HepG2 (cell line): ENCODE results near the gene ZFPL1. TPM values are rescaled to one million over a fixed set of nuclear protein-coding genes. Genes with fewer than 3 reads are reported as not detected.

Experiments used
- HNRNPH1 ChIP-seq: fragments of 200-400 bp; formaldehyde crosslinking; optimal IDR thresholded peaks from 2 replicates; pipeline ENCODE3; 2017; ENCODE audit warnings: mild to moderate bottlenecking, low read depth, low read length
- ISL2 ChIP-seq: sonication (generic); formaldehyde crosslinking; IDR thresholded peaks from 2 replicates; pipeline ENCODE4 v1.5.0; 2020; ENCODE audit warnings: missing genetic modification reagents
- MYC ChIP-seq: sonication (generic); formaldehyde crosslinking; IDR thresholded peaks from 2 replicates; pipeline ENCODE4 v1.9.0; 2021; ENCODE audit warnings: missing genetic modification reagents, borderline replicate concordance
- NCOA5 ChIP-seq: sonication (generic); formaldehyde crosslinking; IDR thresholded peaks from 2 replicates; pipeline ENCODE4 v1.4.0; 2020; ENCODE audit warnings: missing genetic modification reagents
- NONO ChIP-seq, 2 experiments: fragments of 450-650 bp in 1 of 2; sonication (generic) in 1 of 2; formaldehyde crosslinking in 1 of 2; IDR thresholded peaks in 1 of 2; conservative IDR thresholded peaks in 1 of 2; 2 replicates each; pipeline versions ENCODE4 v1.6.1 to v1.8.0; 2017 to 2022; ENCODE audit warnings: mild to moderate bottlenecking in 1 of 2, missing genetic modification reagents in 1 of 2, moderate library complexity in 1 of 2
- PITX1 ChIP-seq: sonication (generic); formaldehyde crosslinking; IDR thresholded peaks from 2 replicates; pipeline ENCODE4 v1.5.1; 2020; ENCODE audit warnings: mild to moderate bottlenecking, missing genetic modification reagents
- PRDM15 ChIP-seq: sonication (generic); formaldehyde crosslinking; IDR thresholded peaks from 2 replicates; pipeline ENCODE4 v1.4.0; 2020; ENCODE audit warnings: missing genetic modification reagents
- PRDM4 ChIP-seq: sonication (generic); formaldehyde crosslinking; IDR thresholded peaks from 2 replicates; pipeline ENCODE4 v1.9.0; 2021; ENCODE audit warnings: missing genetic modification reagents, borderline replicate concordance
- RCOR2 ChIP-seq: IDR thresholded peaks from 2 replicates; pipeline ENCODE4 v1.6.1; 2016; ENCODE audit warnings: missing biosample characterization, missing genetic modification reagents
- SATB2 ChIP-seq: sonication (generic); formaldehyde crosslinking; IDR thresholded peaks from 2 replicates; pipeline ENCODE4 v1.5.0; 2020; ENCODE audit warnings: missing genetic modification reagents
- TFE3 ChIP-seq: IDR thresholded peaks from 2 replicates; pipeline ENCODE4 v1.6.1; 2016
- ZNF362 ChIP-seq: sonication (generic); formaldehyde crosslinking; IDR thresholded peaks from 2 replicates; pipeline ENCODE4 v1.4.0; 2020; ENCODE audit warnings: missing genetic modification reagents, mild to moderate bottlenecking, borderline replicate concordance
- ZNF720 ChIP-seq: sonication (generic); formaldehyde crosslinking; IDR thresholded peaks from 2 replicates; pipeline ENCODE4 v1.4.0; 2020; ENCODE audit warnings: missing genetic modification reagents
- ZNF740 ChIP-seq: sonication (generic); formaldehyde crosslinking; IDR thresholded peaks from 2 replicates; pipeline ENCODE4 v1.4.0; 2020; ENCODE audit warnings: missing genetic modification reagents
- ZNF747 ChIP-seq: sonication (generic); formaldehyde crosslinking; IDR thresholded peaks from 2 replicates; pipeline ENCODE4 v1.8.1; 2023; ENCODE audit warnings: missing genetic modification reagents, mild to moderate bottlenecking, borderline replicate concordance
- polyA plus RNA-seq, 8 experiments: library from polyadenylated mRNA; depleted of rRNA in 3 of 8; stranded (reverse) in 7 of 8; unstranded in 1 of 8; fragments of >200 nt; fragmentation: Illumina TruSeq in 4 of 8; extraction: Trizol in 4 of 8; gene quantifications; 2 replicates each; pipeline versions ENCODE4 v1.2.1 to v1.2.3, GENCODE V29; 2011 to 2016; ENCODE audit warnings: low read depth in 4 of 8, missing spikeins in 1 of 8, mixed read lengths in 1 of 8; ENCODE audit not compliant: insufficient read depth in 1 of 8
- total RNA-seq, 5 experiments: library from RNA; depleted of rRNA; stranded (reverse); fragments of >200 nt; fragmentation: Illumina TruSeq; extraction: Trizol; gene quantifications; 2 replicates each; pipeline ENCODE4 v1.2.3, GENCODE V29; 2016; ENCODE audit warnings: low read depth in 1 of 5
- TF ChIP-seq, protein P1 (sequence below): sonication (generic); formaldehyde crosslinking; IDR thresholded peaks from 2 replicates; pipeline ENCODE4 v1.8.1; 2023; ENCODE audit warnings: missing genetic modification reagents, mild to moderate bottlenecking, borderline replicate concordance
- TF ChIP-seq, protein P2 (sequence below): sonication (generic); formaldehyde crosslinking; conservative IDR thresholded peaks from 2 replicates; pipeline ENCODE4 v1.4.0; 2020; ENCODE audit warnings: missing genetic modification reagents

Gene ZFPL1
- total and polyA plus RNA-seq, 2 of the 13 experiments (the other 11 are each of a cell fraction or from before 2014, with no cell fraction given): 32.2 to 56.0 TPM

DNA sequence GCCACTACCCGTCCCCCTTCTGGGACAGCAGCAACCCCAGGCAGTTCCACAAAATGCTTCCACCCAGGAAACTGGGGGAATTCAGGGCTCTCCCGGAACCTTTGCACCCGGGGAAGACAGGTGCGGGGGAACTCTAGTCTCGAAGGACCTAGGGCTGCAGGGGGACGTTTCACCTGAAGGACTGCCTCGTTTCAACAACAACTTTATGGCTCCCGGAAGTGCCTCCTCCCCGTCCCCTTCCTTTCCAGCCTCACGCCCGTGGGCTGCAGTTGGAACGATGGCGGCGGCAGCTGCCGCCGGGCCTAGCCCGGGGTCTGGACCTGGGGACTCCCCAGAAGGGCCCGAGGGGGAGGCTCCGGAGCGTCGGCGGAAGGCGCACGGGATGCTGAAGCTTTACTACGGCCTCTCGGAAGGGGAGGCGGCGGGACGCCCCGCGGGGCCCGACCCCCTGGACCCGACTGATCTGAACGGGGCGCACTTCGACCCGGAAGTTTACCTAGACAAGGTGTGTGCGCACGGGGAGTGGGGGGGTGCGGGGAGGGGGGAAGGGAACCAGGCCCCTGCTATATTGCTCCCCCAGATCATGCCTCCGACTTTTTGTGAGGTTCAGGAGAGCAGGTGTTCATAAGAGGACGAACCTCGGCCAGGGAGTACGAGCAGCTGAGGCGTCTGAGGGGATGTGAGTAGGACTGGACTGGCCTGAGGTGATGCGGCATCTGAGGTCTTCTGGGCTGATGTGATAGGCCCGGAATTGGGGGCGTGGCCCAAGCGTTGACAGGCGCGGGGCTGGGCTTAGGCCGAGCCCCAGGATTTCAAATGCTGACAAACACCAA lies 12.2 kb downstream of the ZFPL1 start, which contains the start of gene VPS51 (continued):
- no peak for TF ChIP-seq SATB2
- TF ChIP-seq, protein P1, sequence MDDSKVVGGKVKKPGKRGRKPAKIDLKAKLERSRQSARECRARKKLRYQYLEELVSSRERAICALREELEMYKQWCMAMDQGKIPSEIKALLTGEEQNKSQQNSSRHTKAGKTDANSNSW (CRISPR knock-in tag): no peak; the same call in 1 of the 2 replicates
- TF ChIP-seq RCOR2 (CRISPR knock-in tag): no peak; the same call in 1 of the 2 replicates
- TF ChIP-seq PITX1 (CRISPR knock-in tag): peak; percentile 64
- TF ChIP-seq ZNF720: no peak
- TF ChIP-seq, protein P2, sequence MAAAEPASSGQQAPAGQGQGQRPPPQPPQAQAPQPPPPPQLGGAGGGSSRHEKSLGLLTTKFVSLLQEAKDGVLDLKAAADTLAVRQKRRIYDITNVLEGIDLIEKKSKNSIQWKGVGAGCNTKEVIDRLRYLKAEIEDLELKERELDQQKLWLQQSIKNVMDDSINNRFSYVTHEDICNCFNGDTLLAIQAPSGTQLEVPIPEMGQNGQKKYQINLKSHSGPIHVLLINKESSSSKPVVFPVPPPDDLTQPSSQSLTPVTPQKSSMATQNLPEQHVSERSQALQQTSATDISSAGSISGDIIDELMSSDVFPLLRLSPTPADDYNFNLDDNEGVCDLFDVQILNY (CRISPR knock-in tag): peak; percentile 70; the same call in 1 of the 2 replicates
- TF ChIP-seq NONO (IDR thresholded peaks at IDR 0.05): no peak
- peak; percentile 64 for TF ChIP-seq NONO (CRISPR knock-in tag; conservative IDR thresholded peaks at IDR 0.05)
- no peak for TF ChIP-seq PRDM4 (CRISPR knock-in tag)
- TF ChIP-seq ZNF740 (CRISPR knock-in tag): peak; percentile 96
- 0 out of 2 replicates have a peak, but pooled peaks have one; percentile 13 for TF ChIP-seq TFE3 (CRISPR knock-in tag)
- TF ChIP-seq ISL2: peak; percentile 61; the same call in 1 of the 2 replicates
- TF ChIP-seq MYC (CRISPR knock-in tag): peak; percentile 77; the same call in 1 of the 2 replicates
- TF ChIP-seq ZNF362 (CRISPR knock-in tag): 0 out of 2 replicates have a peak, but pooled peaks have one; percentile 65
- TF ChIP-seq NCOA5 (CRISPR knock-in tag): no peak; the same call in 1 of the 2 replicates
- TF ChIP-seq HNRNPH1: no peak
- no peak for TF ChIP-seq PRDM15 (CRISPR knock-in tag)
- TF ChIP-seq ZNF747 (CRISPR knock-in tag): peak; percentile 95
